Tibial artery (tissue), 4 donors: ENCODE measurements around the gene IGFLR1.

Experiments used
- DNase-seq, 2 donors: peaks; one replicate each; pipeline ENCODE4 v3.0.0-alpha.2; 2019
- H3K27ac ChIP-seq, 2 donors: fragments of 200-600 bp; sonication (generic) in 1 of 2; 1 replicate in 1 of 2; 2 replicates in 1 of 2; pipeline ENCODE4 v1.5.1; 2018 to 2019; ENCODE audit warnings: mild to moderate bottlenecking in 1 of 2
- H3K27me3 ChIP-seq, 2 donors: fragments of 200-600 bp; sonication (generic) in 1 of 2; one replicate each; pipeline versions ENCODE4 v1.5.1 to v1.6.0; 2016 to 2019
- H3K36me3 ChIP-seq, 3 donors: fragments of 200-600 bp; sonication (generic) in 2 of 3; one replicate each; pipeline ENCODE4 v1.5.1; 2016 to 2019; ENCODE audit warnings: mild to moderate bottlenecking in 2 of 3
- H3K4me1 ChIP-seq, 4 donors: fragments of 200-600 bp; sonication (generic) in 2 of 4; 1 replicate in 3 of 4; 2 replicates in 1 of 4; pipeline ENCODE4 v1.5.1; 2016 to 2019
- H3K4me3 ChIP-seq, 2 donors: fragments of 200-600 bp; sonication (generic) in 1 of 2; 1 replicate in 1 of 2; 2 replicates in 1 of 2; pipeline ENCODE4 v1.5.1; 2018 to 2019; ENCODE audit warnings: mild to moderate bottlenecking in 2 of 2
- H3K9me3 ChIP-seq, 3 donors: fragments of 200-600 bp; sonication (generic) in 1 of 3; one replicate each; pipeline ENCODE4 v1.5.1; 2016 to 2019
- CTCF ChIP-seq, 2 experiments: fragments of 200-600 bp in 1 of 2; fragments of 450-650 bp in 1 of 2; IDR thresholded peaks; one replicate each; pipeline ENCODE4 v1.5.1; 2017 to 2019; ENCODE audit warnings: antibody characterized with exemption in 2 of 2, mild to moderate bottlenecking in 1 of 2, moderate library complexity in 1 of 2
- intact Hi-C: fragments of 100-400 bp; cut with DNase I; formaldehyde crosslinking; loops from one replicate; pipeline ENCODE4 v1.15.0; 2023; ENCODE audit warnings: low total_unique reads

Gene IGFLR1

GRCh38 chr19:35789195-35789977, 47.1 kb upstream of the IGFLR1 start:
- Histone ChIP-seq H3K4me3 (no peak overlapping the region), H3K4me1 (no peaks in the 10 kb centered on the region), H3K27ac (no peak overlapping the region), H3K9me3 (no peaks in the 10 kb centered on the region), H3K27me3 (peaks cover 0 to 3% of the 10 kb centered on the region in 2 donors), H3K36me3 (peaks cover 5 to 39% (median 14%) of the 10 kb centered on the region in 3 donors)
- no peak for TF ChIP-seq CTCF (IDR thresholded peaks at IDR 0.05)
- intact Hi-C loops: no loop called here
- DNase-seq: no peak

GRCh38 chr19:35788205-35788960, 46.1 kb upstream of the IGFLR1 start:
- Histone ChIP-seq H3K36me3 (peaks cover 5 to 48% (median 14%) of the 10 kb centered on the region in 3 donors), H3K27ac (no peak overlapping the region), H3K27me3 (no peaks in the 10 kb centered on the region), H3K9me3 (no peaks in the 10 kb centered on the region), H3K4me1 (no peaks in the 10 kb centered on the region), H3K4me3 (no peak overlapping the region)
- TF ChIP-seq CTCF (IDR thresholded peaks at IDR 0.05): no peak
- DNase-seq: no peak
- intact Hi-C loops: no loop called here

GRCh38 chr19:35787227-35787799, 45.1 kb upstream of the IGFLR1 start:
- intact Hi-C loops: no loop called here
- no peaks in the 10 kb centered on the region for H3K27me3 ChIP-seq
- peaks cover 8 to 59% (median 20%) of the 10 kb centered on the region in 3 donors for H3K36me3 ChIP-seq
- no peak for DNase-seq
- H3K9me3 ChIP-seq: no peaks in the 10 kb centered on the region
- H3K4me3 ChIP-seq: no peak overlapping the region
- no peaks in the 10 kb centered on the region for H3K4me1 ChIP-seq
- no peak for TF ChIP-seq CTCF (IDR thresholded peaks at IDR 0.05)
- no peak overlapping the region for H3K27ac ChIP-seq

DNA sequence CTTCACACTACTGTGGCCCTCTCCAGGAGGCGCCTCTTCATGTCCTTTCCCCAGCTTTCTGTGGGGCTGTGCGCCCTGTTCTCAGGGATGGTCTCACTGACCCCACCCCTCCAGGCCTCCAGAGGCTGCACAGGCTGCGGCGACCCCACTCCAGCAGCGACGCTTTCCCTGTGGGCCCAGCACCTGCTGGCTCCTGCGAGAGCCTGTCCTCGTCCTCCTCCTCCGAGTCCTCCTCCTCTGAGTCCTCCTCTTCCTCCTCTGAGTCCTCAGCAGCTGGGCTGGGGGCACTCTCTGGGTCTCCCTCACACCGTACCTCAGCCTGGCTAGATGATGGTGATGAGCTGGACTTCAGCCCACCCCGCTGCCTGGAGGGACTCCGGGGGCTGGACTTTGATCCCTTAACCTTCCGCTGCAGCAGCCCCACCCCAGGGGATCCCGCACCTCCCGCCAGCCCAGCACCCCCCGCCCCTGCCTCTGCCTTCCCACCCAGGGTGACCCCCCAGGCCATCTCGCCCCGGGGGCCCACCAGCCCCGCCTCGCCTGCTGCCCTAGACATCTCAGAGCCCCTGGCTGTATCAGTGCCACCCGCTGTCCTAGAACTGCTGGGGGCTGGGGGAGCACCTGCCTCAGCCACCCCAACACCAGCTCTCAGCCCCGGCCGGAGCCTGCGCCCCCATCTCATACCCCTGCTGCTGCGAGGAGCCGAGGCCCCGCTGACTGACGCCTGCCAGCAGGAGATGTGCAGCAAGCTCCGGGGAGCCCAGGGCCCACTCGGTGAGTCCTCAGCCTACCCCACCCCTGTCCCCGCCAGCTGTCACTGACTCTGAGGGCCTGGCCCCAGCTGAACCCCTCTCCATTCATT, 44.3 kb upstream of the IGFLR1 start:
- intact Hi-C loops: no loop called here

More for the DNA sequence above, 44.3 kb upstream of the IGFLR1 start:
- Histone ChIP-seq H3K4me3 (no peak overlapping the region), H3K4me1 (no peaks in the 10 kb centered on the region), H3K36me3 (peaks cover 12 to 67% (median 26%) of the 10 kb centered on the region in 3 donors), H3K9me3 (no peaks in the 10 kb centered on the region), H3K27ac (no peak overlapping the region), H3K27me3 (no peaks in the 10 kb centered on the region)
- DNase-seq: no peak
- TF ChIP-seq CTCF (IDR thresholded peaks at IDR 0.05): no peak
